GM18951 (cell line): ENCODE results near the gene ADGRV1.

Source experiments
- POLR2A ChIP-seq: IDR thresholded peaks from 4 replicates; pipeline ENCODE4 v1.6.1; 2011; ENCODE audit warnings: mild to moderate bottlenecking; ENCODE audit not compliant: insufficient read length, insufficient read depth; ENCODE audit errors: extremely low read depth
- in situ Hi-C: fragments of 300-500 bp; cut with MboI; formaldehyde crosslinking; loops from one replicate; pipeline ENCODE4 v1.12.0; 2022; ENCODE audit warnings: low sequenced_read_pairs, mixed read lengths, inconsistent platforms; ENCODE audit not compliant: unreplicated experiment

ADGRV1 gene

DNA sequence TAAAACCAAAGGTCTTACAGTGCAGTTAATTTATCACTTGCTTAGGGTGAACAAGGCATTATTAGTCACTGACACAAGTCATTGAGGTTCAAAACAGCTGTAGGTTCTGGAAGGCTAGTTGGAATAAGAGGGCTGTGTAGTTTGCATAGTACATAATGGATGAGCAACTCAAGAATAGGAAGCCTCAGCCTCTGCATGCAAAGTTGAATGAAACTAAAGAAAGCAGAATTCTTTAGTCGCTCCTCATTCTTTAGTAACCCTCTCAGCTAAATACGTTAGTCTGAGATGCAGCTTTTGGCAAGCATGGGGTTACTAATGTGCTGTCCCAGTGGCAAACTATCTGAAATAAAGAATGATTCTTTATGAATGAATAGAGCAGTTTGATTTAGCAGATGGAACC lies 74.2 kb downstream of the ADGRV1 start:
- in situ Hi-C loops, result no loop called here
- no peak for TF ChIP-seq POLR2A

DNA sequence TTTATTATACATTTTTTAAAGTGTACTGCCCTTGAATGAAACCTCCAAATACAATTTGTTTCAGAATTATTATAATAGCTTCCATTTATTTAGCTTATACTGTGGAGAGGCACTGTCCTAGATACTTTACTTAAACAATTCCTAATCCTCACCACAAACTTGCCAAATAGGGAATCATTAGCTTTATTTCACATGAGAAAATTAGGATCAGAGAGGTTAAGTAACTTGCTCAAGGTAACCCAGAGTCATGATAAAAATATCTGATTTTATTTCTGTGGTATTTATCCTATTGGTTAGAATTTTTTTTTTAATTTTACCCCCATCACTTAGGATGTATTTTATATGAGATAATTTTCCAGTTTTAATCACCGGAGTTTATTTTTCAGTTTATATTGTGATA lies 78.4 kb downstream of the ADGRV1 start:
- no peak for TF ChIP-seq POLR2A
- in situ Hi-C loops, result no loop called here

DNA sequence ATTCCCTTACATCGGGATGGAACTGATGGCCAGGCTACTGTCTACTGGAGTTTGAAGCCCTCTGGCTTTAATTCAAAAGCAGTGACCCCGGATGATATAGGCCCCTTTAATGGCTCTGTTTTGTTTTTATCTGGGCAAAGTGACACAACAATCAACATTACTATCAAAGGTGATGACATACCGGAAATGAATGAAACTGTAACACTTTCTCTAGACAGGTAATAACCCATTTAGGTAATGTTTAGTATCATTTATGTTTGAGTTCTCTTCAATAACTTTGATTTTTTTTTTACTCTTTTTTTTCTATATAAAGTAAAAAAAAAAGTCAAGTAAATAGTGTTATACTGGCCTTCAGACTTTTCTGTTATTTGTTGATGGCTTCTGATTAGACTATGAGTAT lies 79.1 kb downstream of the ADGRV1 start:
- no peak for TF ChIP-seq POLR2A
- in situ Hi-C loops, result no loop called here

DNA sequence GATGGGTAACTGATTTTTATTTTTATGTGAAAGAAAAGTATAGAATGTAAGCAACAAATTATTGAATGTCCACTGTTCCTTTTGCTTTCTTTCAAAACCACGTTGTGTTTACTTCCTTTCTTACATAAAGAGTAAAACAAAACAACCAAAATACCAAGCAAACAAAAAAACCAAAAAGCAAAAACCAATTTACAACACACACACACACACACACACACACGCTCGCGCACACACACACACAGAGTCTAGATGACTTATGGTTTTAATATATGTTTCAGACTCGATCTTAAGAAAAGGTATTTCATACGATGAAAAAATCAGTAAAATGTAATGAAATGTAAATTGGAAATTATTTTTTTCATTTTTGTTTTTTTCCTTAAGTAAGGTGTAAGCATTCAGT lies 80.3 kb downstream of the ADGRV1 start:
- no peak for TF ChIP-seq POLR2A
- in situ Hi-C loops, result no loop called here

DNA sequence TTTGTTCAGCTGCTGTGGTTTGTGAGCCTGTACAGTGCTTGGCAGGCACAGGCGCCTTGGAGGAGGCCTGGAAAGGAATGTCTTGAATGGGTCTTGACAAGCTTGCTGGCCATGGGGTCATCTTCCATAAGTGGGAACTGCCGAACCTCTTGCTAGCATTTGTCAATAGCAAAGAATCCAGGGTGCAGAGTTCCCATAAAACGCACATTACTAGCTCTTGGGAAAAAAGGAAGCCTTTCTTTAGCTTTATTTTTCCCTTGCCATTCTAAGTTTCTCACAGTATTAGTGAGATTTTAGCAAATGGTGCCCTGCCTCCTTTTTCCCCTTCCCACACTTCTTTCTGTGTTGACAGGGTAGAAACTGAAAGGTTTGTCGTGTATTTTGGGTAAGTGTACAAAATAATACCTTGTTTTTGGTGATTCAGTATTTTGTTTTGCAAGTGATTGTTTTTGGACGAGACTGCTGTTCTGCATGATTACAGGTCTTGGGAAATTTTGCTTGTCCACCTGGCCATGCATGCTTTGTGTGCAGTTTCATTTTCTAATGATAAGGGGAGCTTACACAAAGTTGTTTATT lies 82.0 kb downstream of the ADGRV1 start:
- TF ChIP-seq POLR2A, result no peak
- in situ Hi-C loops, result no loop called here

DNA sequence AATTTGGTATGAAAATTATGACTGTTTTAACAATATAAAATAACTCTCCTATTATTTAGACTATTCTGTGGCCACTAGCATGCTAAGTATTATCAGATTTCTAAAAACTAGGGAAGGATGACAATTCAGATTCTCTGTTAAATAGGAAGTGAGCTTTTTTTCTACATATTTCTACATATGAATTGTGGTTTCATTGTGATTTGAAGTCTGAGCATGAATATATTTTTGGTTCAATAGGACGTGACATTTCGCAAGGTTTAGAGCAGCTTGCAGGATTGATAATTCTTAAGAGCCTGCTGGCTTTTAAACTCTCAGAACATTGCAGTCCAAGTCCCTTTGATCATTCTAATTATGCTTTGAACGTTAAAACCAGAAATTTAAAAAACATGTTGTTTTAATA lies 82.9 kb downstream of the ADGRV1 start:
- TF ChIP-seq POLR2A, result no peak

DNA sequence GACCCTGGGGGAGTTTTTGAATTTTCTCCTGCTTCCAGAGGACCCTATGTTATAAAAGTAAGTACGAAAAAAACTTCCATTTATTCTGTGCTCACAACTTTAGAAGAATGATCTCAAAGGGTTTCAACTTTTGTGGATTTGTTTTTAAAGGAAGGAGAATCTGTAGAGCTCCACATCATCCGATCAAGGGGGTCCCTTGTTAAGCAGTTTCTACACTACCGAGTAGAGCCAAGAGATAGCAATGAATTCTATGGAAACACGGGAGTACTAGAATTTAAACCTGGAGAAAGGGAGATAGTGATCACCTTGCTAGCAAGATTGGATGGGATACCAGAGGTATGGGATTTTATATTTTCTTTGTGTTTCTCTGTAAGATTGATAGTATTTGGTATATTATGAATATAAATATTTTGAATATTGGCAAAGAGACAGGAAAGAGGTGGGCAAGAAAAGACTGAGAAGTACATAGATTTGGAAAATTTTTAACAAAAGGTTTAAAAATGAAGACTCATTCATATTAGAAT lies 84.2 kb downstream of the ADGRV1 start:
- TF ChIP-seq POLR2A, result no peak
- in situ Hi-C loops, result no loop called here

More for the DNA sequence above, 82.9 kb downstream of the ADGRV1 start:
- in situ Hi-C loops, result no loop called here

DNA sequence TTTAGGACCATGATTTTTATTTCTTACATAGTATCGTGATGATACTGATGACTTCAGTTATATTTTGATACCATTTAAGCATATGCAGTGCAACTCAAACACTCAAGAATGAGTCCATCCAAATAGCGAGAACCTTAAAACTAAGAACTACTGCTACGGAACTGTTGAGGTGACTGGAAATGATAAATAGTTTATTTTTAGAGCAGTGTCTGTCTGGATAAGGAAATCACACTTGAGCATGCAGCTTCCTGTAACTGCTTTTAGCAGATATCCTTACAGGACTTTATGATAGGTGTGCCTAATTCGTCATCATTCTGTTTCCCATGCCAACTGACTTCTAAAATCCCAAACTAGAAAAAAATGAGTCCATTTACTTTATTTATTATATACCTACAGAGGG lies 85.5 kb downstream of the ADGRV1 start:
- in situ Hi-C loops, result no loop called here

DNA sequence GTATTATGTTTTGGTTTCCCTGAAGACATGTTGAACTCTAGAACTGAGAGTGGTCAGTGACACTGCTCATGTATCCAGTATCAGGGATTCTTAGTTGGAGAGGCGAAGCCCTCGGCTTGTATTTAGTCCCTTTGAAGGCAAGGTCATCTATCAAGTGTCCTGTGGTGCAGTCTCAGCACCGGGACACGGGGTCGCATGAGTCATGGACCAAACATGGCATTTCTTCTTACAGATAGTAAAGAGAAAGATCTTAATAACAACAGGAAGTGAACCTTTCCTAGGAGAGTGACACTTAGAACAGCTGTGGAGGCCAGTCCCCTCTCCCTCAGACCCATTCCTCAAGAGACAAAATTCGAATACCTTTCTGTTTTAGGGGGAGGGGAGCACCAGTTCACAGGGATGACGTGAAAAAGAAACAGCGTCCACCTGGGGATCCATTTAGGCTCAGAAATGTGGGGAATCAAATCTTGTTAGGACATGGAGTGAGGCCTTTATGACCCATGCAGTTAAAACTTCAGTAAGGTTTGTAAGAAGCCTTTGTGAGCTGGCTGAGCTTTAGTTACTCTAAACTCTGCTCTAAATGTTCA lies 86.5 kb downstream of the ADGRV1 start:
- in situ Hi-C loops, result no loop called here
- TF ChIP-seq POLR2A, result no peak

More for the DNA sequence above, 85.5 kb downstream of the ADGRV1 start:
- TF ChIP-seq POLR2A, result no peak

DNA sequence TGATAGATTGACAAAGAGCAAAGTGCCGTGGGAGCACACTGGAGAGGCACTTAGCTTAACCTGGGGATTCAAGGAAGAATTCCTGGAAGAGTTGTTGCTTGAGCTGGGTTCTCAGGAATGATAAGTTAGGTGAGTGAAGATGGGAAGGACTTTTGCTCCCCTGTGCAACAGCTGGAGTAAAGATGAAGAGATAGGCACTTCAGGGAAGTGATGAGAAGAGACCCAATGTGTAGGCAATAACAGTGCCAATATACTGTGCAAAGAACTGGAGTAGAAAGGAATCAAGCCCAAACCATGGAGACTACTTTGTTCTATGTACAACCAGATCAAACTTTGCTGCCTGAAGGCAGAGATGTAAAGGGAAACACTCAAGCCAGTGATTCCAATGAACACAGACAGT lies 92.2 kb downstream of the ADGRV1 start:
- in situ Hi-C loops, result no loop called here
- no peak for TF ChIP-seq POLR2A

DNA sequence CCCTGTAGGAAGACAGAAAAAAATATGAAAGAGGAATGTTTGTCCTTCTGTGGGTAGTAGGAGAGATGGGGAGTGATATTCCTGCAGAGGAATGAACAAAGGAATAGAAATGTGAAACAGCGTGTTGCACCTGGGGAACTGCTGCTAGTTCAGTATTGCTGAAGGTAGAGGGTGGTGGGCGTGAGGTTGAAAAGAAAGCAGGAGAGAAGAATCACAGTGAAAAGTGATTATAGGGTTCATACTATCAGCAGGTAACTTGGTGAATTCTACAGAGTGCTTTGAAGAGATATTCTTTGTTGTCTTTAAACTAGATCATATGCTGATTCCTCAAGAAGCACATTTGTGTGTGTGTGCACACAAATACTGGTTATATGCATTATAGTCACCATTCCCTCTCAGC lies 95.6 kb downstream of the ADGRV1 start:
- TF ChIP-seq POLR2A, result no peak
- in situ Hi-C loops, result no loop called here

DNA sequence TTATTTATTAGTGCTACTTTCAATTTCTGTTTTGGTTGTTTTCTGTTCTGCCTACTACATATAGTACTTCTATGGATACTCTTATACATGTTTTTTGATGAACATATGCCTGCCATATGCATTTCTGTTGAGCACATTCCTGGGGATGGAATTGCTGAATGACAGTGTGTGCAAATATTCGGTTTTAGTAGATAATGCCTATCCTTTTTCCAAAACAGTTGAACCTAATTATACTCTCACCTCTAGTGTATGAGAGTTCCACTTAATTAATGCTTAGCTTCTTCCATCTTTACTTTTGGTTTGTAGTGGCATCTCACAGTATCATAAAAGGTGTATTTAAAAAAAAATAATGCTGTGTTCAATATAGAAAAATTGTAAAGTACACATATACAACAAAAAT lies 96.8 kb downstream of the ADGRV1 start:
- in situ Hi-C loops, result no loop called here
- TF ChIP-seq POLR2A, result no peak

DNA sequence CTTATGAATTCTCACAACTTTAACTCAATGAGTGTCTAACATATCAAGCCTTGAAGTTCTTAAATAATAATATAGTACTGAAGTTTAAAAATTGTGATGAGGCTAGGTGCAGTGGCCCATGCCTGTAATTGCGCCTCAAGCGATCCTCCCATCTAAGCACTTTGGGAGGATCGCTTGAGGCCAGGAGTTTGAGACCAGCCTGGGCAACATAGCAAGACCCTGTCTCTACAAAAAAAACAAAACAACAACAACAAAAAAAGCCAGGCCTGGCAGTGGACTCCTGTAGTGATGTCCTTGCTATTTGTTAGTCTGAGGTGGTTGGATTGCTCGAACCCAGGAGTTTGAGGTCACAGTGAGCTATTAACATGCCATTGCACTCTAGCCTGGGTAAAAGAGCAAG lies 98.4 kb downstream of the ADGRV1 start:
- in situ Hi-C loops, result no loop called here
- no peak for TF ChIP-seq POLR2A

DNA sequence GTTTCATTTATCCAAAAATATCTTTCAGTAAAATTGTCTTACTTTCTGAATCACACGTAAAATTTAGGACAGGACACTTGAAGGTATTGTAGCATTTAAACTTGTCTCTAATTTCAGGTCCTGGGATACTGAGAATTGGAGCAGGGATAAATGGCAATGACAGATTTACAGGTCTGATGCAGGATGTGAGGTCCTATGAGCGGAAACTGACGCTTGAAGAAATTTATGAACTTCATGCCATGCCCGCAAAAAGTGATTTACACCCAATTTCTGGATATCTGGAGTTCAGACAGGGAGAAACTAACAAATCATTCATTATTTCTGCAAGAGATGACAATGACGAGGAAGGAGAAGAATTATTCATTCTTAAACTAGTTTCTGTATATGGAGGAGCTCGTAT lies 99.2 kb downstream of the ADGRV1 start:
- in situ Hi-C loops, result no loop called here

More for the DNA sequence above, 99.2 kb downstream of the ADGRV1 start:
- TF ChIP-seq POLR2A, result no peak
